Cerebellar cortex (tissue), 1 donor: ENCODE results near the gene OGDH.
A peak's percentile ranks its signal among the peaks of the same experiment; 100 is the strongest.
"Not testable (repeated sequence)": the region's sequence is repeated elsewhere in the genome, so short reads cannot be mapped to it uniquely, and the experiment has no call there.

ENCODE experiments used
- DNase-seq: peaks from one replicate; pipeline ENCODE4 v3.0.0-alpha.2; 2015; ENCODE audit warnings: low spot score

Gene OGDH

DNA sequence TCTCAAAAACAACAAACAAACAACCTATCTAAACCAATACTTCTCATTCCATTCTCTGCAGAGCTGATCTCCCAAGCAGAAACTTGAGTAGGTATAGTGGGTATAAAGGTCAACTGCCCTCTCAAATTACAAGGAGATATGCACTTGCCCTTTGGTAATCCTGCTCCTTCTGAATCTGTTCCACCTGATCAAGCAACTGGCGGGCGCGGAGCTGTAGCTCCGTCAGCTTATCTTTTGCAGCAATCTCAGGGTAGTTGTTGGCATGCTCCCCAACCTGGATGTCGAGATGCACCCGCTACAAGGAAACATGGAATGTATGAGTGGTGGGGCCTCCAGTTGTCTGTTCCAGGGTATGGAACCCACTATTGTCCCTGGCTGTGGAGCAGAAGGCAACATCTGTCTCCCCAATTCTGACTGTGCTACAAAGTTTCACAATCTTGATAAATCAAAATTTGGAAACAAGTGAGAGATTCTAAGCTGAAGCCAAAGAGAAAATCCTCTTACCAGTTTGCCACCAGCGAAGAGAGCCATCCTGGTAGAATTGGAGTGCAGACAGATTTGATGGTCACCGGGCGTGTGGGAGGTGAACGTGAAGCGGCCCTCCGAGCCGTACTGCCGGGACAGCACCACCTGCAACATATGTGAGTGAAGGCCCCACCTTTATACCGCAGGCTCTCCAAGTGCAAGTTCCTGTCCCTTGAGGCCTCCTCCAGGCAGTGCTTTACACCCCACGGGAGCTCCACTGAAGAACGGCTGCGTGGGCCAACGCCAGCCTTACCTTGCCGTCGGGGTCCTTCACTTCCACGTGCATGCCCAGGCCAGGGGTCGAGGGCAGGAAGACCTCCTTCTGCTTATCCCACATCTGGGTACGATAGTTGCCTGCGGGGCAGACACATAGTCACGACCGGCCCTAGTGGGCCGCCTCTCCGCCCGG, 25.2 kb upstream of the OGDH start:
- no peak for DNase-seq

- peak; percentile 98 for DNase-seq
These were observed 24.4 kb upstream of the OGDH start, which contains the start of gene TMED4 for GRCh38 chr7:44581879-44582603. Gene TMED4 (minus strand): TSS chr7:44582231. CDS start chr7:44582206, 25 bp downstream.

DNA sequence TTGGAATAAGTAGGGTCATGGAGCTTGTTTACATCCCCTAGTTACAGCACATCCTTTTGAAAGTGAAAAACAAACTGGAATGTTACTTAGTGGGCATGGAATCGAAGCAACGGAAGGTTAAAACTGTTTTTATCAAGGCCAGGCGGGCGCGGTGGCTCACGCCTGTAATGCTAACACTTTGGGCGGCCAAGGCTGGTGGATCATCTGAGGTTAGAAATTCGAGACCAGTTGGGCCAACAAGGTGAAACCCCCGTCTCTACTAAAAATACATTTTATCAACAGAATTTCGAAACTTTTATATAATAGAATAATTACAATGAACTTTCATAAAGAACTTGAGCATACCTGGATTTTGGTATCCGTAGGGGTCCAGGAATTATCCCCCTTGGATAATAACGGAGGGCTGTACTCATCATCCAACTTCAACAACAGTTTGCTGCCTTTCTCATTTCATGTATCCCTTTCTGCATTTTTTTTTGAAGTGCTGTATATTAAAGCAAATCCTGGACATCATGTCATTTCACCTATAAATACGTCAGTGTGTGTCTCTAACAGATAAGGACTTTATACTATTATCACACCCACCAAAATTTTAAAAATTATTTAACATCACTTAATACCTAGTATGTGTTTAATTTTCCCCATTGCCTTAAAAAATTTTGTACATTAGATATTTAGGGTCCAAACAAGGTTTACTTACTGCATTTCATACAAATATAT, 23.1 kb upstream of the OGDH start:
- no peak for DNase-seq

GRCh38 chr7:44587843-44588711, 18.4 kb upstream of the OGDH start:
- DNase-seq: peak; percentile 46

DNA sequence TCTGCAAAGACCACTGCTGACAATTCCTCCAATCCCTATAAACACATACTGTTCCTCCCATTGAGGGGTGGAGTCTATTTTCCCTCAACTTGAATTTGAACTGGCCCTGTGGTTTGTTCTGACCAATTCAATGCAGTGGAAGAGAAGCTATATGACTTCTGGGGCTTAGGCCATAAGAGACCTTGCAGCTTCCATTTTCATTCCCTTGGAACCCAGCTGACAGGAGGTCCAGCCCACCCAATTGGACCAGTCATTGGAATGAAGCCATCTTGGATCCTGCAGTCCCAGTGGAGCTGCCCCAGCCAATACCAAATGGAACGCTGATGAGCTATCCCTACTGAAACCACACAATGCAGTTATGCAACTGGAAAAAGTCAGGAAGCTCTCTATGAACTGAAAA, 15.5 kb upstream of the OGDH start:
- no peak for DNase-seq

GRCh38 chr7:44595934-44596635, 10.3 kb upstream of the OGDH start:
- DNase-seq: no peak

DNA sequence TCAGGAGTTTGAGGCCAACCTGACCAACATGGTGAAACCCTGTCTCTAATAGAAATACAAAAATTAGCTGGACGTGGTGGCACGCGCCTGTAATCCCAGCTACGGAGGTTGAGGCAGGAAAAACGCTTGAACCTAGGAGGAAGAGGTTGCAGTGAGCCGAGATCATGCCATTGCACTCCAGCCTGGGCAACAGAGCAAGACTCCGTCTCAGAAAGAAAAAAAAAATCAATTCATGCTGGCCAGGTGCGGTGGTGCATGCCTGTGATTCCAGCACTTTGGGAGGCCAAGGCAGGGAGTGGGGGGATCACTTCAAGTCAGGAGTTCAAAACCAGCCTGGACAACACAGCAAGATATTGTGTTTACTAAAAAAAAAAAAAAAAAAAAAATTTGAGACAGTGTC, 9.2 kb upstream of the OGDH start:
- not testable (repeated sequence) for DNase-seq

DNA sequence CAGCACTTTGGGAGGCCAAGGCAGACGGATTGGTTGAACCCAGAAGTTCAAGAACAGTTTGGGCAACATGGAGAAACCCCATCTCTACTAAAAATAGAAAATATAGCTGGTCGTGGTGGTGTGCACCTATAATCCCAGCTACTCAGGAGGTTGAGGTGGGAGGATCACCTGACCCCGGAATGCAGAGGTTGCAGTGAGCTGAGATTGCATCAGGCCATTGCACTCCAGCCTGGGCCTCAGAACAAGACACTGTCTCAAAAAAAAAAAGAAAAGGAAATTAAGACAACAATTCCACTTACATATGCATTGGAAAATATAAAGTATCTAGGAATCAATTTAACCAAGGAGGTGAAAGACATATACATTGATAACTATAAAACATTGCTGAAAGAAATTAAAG, 7.2 kb upstream of the OGDH start:
- no peak for DNase-seq

GRCh38 chr7:44602576-44602910, 3.9 kb upstream of the OGDH start:
- DNase-seq: no peak

- DNase-seq: no peak
These were observed 3.2 kb upstream of the OGDH start for GRCh38 chr7:44603193-44603592.

DNA sequence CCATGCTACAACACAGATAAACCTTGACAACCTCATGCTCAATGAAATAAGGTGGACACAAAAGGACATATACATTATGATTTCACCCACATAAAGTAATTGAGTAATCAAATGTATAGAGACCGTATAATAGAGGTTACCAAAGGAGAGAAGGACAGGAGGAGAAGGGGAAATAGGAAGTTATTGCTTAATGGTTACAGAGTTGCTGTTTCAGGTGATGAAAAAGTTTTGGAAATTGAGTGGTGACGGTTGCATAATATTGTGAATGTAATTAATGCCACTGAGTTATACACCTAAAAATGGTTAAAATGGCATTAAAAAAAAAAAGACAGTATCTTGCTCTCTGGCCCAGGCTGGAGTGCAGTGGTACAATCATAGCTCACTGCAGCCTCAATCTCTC, 1.5 kb upstream of the OGDH start:
- DNase-seq: no peak

DNA sequence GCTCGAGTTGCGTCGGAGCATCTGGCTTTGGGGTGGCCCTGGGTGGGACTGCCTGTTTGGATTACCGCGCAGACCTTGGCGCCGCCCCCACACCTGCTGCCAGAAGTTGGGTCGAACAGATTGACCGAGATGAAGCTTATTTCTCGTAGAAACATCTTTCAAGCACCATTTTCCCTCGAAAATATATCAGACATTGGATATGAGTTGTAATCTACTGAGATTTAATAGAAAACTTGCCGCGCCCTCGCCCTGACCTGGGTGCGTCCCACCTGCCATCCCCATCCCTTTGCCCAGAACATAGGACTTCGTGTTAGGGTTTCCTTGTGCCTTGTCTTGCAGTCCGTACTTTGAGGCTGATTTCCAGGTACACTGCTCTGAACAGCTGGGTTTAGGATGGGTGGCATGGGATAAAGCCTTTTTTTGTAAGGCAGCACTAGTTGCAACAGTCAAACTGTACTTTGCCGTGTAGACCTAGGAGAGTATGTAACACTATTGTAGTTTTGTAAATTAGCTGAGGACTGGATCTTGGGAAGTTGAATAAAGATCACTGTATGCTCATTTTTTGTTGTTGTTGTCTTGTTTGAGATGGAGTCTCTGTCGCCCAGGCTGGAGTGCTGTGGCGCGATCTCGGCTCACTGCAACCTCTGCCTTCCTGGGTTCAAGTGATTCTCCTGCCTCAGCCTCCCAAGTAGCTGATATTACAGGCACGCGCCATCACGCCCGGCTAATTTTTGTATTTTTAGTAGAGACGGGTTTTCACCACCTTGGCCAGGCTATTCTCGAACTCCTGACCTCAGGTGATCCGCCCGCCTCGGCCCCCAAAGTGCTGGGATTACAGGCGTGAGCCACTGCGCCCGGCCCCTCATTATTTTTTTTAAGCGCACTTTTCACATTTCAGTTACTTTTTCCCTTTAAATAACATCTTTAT, 978 bp downstream of the OGDH start:
- DNase-seq: no peak

DNA sequence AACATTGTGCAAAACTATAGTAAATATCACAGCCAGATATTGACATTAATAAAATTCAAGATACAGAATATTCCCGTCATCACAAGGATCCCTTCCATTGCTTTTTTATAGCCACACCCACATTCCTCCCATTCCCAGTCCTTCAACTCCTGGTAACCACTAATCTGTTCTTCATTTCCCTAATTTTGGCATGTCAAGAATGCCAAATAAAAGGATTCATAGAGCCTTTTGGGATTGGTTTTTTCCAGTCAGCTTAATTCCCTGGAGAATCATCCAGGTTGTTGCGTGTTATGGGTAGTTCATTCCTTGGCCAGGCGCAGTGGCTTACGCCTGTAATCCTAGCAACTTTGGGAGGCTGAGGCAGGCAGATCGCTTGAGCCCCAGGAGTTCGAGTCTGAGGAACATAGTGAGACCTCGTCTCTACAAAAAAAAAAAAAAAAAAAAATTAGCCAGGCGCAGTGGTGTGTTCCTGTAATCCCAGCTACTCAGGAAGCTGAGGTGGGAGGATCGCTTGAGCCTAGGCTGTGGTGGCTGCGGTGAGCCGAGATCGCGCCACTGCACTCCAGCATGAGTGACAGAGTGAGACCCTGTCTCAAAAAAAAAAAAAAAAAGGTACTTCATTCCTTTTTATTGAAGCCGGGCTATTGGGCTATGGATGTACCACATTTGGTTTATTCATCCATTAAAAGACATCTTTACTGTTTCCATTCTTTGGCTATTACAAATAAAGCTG, 2.7 kb downstream of the OGDH start:
- DNase-seq: no peak

- DNase-seq: no peak
These were observed 3.4 kb downstream of the OGDH start for GRCh38 chr7:44609829-44610228.

DNA sequence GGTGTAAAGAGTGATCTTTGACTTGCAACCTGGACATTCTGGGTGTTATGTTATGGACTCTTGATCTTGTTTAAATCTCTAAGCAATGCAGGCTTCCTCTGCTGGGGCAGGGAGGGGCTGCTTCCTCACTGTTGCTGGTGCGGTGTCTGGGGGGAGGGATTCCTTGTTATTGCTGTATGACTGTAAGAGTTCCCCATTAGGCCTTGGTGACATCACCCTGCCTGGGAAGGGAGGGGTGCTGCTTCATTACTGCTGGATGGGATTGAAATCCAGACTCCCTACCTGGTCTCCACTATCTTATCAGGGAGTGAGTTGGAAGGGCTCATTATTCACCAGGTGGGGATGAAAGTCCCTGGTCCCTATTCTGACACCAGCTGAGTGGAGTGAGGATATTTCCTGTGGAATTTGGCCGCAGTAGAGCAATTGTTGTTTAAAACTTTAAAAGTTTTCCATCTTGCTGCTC, 8.8 kb downstream of the OGDH start:
- DNase-seq: no peak

GRCh38 chr7:44615793-44616192, 9.4 kb downstream of the OGDH start:
- no peak for DNase-seq

GRCh38 chr7:44616545-44616944, 10.1 kb downstream of the OGDH start:
- DNase-seq: no peak

- no peak for DNase-seq
These were observed 10.9 kb downstream of the OGDH start for GRCh38 chr7:44617225-44617890.

DNA sequence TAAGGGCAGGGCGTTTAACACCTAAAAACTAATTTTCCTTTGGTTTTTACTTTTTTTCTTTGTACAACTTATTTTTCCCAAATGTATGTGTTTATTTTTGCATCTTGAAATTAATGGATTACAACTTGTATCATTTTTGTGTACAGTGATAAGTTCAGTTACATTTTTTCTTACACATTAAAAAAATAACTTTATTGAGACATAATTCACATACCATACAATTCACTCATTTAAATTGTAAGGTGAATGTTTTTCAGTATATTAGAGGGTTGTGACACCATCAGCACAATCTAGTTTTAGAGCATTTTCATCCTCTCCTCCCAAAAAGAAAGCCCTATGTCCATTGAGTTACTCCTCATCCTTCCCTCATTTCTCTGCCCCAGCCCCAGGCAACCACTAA, 11.6 kb downstream of the OGDH start:
- DNase-seq: no peak
